ENCODE results near the gene SKAP1. TPM values are rescaled to one million over a fixed set of nuclear protein-coding genes. Genes with fewer than 3 reads are reported as not detected.

Gene SKAP1
- total and polyA plus RNA-seq, 2 donors from 2014 or later: 34.8 to 42.6 TPM

DNA sequence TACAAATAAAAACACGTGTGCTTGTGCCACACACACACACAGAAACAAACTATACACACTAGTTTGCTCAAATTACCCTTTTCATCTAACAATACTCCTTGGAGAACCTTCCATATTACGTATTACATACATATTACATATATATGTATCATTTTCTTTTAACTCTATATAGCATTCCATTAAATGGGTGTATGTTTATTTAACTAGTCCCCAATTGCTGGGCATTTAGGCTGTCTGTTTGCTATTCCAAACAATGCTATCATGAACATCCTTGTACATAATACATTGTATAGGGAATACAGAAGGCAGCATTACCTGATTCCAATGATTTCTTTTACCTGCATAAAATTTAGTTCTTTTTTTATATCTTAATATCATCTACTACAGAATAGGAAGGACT lies 73.1 kb downstream of the SKAP1 start:
- TF ChIP-seq, protein P1, sequence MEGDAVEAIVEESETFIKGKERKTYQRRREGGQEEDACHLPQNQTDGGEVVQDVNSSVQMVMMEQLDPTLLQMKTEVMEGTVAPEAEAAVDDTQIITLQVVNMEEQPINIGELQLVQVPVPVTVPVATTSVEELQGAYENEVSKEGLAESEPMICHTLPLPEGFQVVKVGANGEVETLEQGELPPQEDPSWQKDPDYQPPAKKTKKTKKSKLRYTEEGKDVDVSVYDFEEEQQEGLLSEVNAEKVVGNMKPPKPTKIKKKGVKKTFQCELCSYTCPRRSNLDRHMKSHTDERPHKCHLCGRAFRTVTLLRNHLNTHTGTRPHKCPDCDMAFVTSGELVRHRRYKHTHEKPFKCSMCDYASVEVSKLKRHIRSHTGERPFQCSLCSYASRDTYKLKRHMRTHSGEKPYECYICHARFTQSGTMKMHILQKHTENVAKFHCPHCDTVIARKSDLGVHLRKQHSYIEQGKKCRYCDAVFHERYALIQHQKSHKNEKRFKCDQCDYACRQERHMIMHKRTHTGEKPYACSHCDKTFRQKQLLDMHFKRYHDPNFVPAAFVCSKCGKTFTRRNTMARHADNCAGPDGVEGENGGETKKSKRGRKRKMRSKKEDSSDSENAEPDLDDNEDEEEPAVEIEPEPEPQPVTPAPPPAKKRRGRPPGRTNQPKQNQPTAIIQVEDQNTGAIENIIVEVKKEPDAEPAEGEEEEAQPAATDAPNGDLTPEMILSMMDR (IDR thresholded peaks at IDR 0.05; ENCODE audit: borderline replicate concordance, extremely low read depth, insufficient read depth): no peak
- H3K36me3 ChIP-seq (ENCODE audit: control insufficient read depth in 2 of 3, insufficient read depth in 3 of 3, low read length in 3 of 3): no peaks in the 10 kb centered on the region
- intact Hi-C loops (cut with DNase I): no loop called here
- DNase-seq: no peak
- no peak overlapping the region for H3K4me3 ChIP-seq (ENCODE audit: low read length in 3 of 3)
- no peaks in the 10 kb centered on the region for H3K4me1 ChIP-seq (ENCODE audit: control insufficient read depth in 2 of 3, insufficient read depth in 2 of 3, low read depth in 1 of 3, low read length in 3 of 3)
- H3K9me3 ChIP-seq (ENCODE audit: control insufficient read depth in 2 of 3, insufficient read depth in 1 of 3, low read length in 3 of 3): no peaks in the 10 kb centered on the region
- H3K27me3 ChIP-seq (ENCODE audit: control insufficient read depth, insufficient read depth, low read length): no peaks in the 10 kb centered on the region
- H3K9ac ChIP-seq (ENCODE audit: low read length in 3 of 3): no peak overlapping the region
- FAIRE-seq: no peak
- H3K27ac ChIP-seq (ENCODE audit: low read depth in 2 of 2, low read length in 2 of 2): no peak overlapping the region

DNA sequence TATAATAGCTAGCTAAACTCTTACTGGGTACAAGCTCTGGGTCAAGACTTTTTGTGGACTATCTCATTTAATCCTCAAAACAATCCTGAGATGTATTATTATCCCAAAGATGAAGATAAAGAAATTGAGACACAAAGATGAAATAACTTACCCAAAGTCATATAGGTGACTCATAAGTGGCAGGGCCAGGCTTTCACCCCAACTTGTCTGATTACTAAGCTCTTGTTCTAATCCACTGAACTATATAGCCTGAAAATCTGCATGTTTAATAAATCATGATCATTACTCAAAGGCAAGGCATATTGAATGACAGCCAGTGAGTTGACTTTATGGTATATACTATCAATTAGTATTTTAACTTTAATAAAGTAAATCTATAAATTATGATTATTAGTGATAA lies 77.4 kb downstream of the SKAP1 start:
- Histone ChIP-seq H3K27me3 (ENCODE audit: control insufficient read depth, insufficient read depth, low read length) (no peaks in the 10 kb centered on the region), H3K9me3 (ENCODE audit: control insufficient read depth in 2 of 3, insufficient read depth in 1 of 3, low read length in 3 of 3) (no peaks in the 10 kb centered on the region), H3K4me1 (ENCODE audit: control insufficient read depth in 2 of 3, insufficient read depth in 2 of 3, low read depth in 1 of 3, low read length in 3 of 3) (peaks cover 0 to 4% (median 0%) of the 10 kb centered on the region in 3 donors), H3K9ac (ENCODE audit: low read length in 3 of 3) (no peak overlapping the region), H3K27ac (ENCODE audit: low read depth in 2 of 2, low read length in 2 of 2) (no peak overlapping the region), H3K36me3 (ENCODE audit: control insufficient read depth in 2 of 3, insufficient read depth in 3 of 3, low read length in 3 of 3) (no peaks in the 10 kb centered on the region), H3K4me3 (ENCODE audit: low read length in 3 of 3) (no peak overlapping the region)
- FAIRE-seq: no peak
- intact Hi-C loops (cut with DNase I): no loop called here
- TF ChIP-seq, protein P1 (IDR thresholded peaks at IDR 0.05; ENCODE audit: borderline replicate concordance, extremely low read depth, insufficient read depth): no peak
- no peak for DNase-seq

DNA sequence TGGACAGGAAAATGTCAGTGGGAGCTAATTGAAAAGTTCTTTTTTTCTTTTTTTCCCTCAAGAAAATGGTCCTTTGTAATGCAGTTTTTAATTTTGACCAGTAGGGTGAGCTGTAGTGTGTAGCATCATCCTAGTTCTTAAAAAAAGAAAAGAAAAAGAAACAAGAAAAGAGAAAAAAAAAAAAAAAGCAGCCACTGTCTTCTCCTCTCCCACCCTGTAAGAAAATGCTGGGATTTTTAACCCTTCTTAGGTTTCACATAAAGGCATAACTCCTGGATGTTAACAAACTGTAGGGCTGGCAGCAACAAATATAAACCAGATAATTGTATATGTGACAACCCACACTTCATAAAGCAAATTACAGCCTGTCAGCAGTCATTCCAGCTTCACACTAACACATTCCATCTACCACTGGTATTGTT lies 78.1 kb downstream of the SKAP1 start:
- Histone ChIP-seq H3K9me3 (ENCODE audit: control insufficient read depth in 2 of 3, insufficient read depth in 1 of 3, low read length in 3 of 3) (no peaks in the 10 kb centered on the region), H3K4me3 (ENCODE audit: low read length in 3 of 3) (no peak overlapping the region), H3K27me3 (ENCODE audit: control insufficient read depth, insufficient read depth, low read length) (no peaks in the 10 kb centered on the region), H3K27ac (ENCODE audit: low read depth in 2 of 2, low read length in 2 of 2) (no peak overlapping the region), H3K9ac (ENCODE audit: low read length in 3 of 3) (no peak overlapping the region), H3K36me3 (ENCODE audit: control insufficient read depth in 2 of 3, insufficient read depth in 3 of 3, low read length in 3 of 3) (no peaks in the 10 kb centered on the region), H3K4me1 (ENCODE audit: control insufficient read depth in 2 of 3, insufficient read depth in 2 of 3, low read depth in 1 of 3, low read length in 3 of 3) (peaks cover 0 to 4% (median 0%) of the 10 kb centered on the region in 3 donors)
- intact Hi-C loops (cut with DNase I): no loop called here
- TF ChIP-seq, protein P1 (IDR thresholded peaks at IDR 0.05; ENCODE audit: borderline replicate concordance, extremely low read depth, insufficient read depth): peak; percentile 66
- DNase-seq (peak in 2 of 5 donors; percentile 79 to 81), FAIRE-seq (peak; percentile 72)

DNA sequence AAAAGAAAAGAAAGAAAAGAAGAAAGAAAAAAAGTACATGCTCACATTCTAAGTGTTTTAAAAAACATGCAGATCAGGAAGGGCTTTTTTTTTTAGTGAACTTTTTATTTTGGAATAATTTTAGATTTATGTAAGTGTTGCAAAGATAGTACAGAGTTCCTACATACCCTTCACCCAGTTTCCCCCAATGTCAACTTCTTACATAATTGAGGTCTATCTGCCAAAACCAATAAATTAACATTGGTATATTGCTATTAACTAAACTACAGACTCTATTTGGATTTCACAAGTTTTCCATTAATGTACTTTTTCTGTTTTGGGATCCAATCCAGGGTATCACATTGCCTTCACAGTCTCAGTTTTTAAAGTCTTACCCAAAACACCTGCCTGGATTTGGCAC lies 81.7 kb downstream of the SKAP1 start:
- intact Hi-C loops (cut with DNase I): loop anchor here (10.0 kb wide), 1 partner anchor 106 kb away; no protein-coding TSS in a partner anchor
- TF ChIP-seq, protein P1 (IDR thresholded peaks at IDR 0.05; ENCODE audit: borderline replicate concordance, extremely low read depth, insufficient read depth): no peak
- H3K36me3 ChIP-seq (ENCODE audit: control insufficient read depth in 2 of 3, insufficient read depth in 3 of 3, low read length in 3 of 3): no peaks in the 10 kb centered on the region
- DNase-seq: no peak
- H3K9me3 ChIP-seq (ENCODE audit: control insufficient read depth in 2 of 3, insufficient read depth in 1 of 3, low read length in 3 of 3): no peaks in the 10 kb centered on the region
- no peak overlapping the region for H3K4me3 ChIP-seq (ENCODE audit: low read length in 3 of 3)
- H3K9ac ChIP-seq (ENCODE audit: low read length in 3 of 3): no peak overlapping the region
- H3K27me3 ChIP-seq (ENCODE audit: control insufficient read depth, insufficient read depth, low read length): peaks cover 2% of the 10 kb centered on the region
- H3K27ac ChIP-seq (ENCODE audit: low read depth in 2 of 2, low read length in 2 of 2): no peak overlapping the region
- FAIRE-seq: no peak
- H3K4me1 ChIP-seq (ENCODE audit: control insufficient read depth in 2 of 3, insufficient read depth in 2 of 3, low read depth in 1 of 3, low read length in 3 of 3): peaks cover 0 to 9% (median 0%) of the 10 kb centered on the region in 3 donors

All from kidney (tissue), 14 donors.